Right lobe of liver (tissue), 4 donors: Measurements from ENCODE around the gene DDX54.

ENCODE experiments used
- POLR2A ChIP-seq: fragments of 450-650 bp; IDR thresholded peaks from one replicate; pipeline ENCODE4 v1.6.1; 2017; ENCODE audit warnings: antibody characterized with exemption, mild to moderate bottlenecking
- TF ChIP-seq, protein P1 (sequence below), 4 donors: fragments of 200-600 bp in 3 of 4; fragments of 450-650 bp in 1 of 4; IDR thresholded peaks; one replicate each; pipeline versions ENCODE4 v1.5.1 to v1.8.0; 2016 to 2022; ENCODE audit warnings: antibody characterized with exemption in 4 of 4, mild to moderate bottlenecking in 2 of 4
- donor health status: DM: no; HTN: no; CAD: no.
- donor health status: DM: no; HTN: no; CAD: no.
- donor health status: DM: no; HTN: yes; CAD: no.

DNA sequence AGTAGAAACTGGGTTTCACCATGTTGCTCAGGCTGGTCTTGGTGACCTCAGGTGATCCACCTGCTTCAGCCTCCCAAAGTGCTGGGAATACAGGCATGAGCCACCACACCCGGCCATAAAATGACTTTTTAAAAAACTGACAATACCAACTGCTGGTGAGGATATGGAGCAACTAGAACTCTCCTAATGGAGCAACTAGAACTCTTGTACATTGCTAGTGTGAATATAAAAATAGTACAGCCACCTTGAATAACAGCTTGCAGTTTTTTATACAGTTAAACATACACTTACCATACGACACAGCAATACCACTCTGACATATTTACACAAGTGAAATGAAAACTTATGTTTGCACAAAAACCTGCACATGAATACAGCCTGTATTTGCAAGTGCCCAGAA, 38.3 kb downstream of the DDX54 start:
- TF ChIP-seq POLR2A, result no peak
- TF ChIP-seq, protein P1, sequence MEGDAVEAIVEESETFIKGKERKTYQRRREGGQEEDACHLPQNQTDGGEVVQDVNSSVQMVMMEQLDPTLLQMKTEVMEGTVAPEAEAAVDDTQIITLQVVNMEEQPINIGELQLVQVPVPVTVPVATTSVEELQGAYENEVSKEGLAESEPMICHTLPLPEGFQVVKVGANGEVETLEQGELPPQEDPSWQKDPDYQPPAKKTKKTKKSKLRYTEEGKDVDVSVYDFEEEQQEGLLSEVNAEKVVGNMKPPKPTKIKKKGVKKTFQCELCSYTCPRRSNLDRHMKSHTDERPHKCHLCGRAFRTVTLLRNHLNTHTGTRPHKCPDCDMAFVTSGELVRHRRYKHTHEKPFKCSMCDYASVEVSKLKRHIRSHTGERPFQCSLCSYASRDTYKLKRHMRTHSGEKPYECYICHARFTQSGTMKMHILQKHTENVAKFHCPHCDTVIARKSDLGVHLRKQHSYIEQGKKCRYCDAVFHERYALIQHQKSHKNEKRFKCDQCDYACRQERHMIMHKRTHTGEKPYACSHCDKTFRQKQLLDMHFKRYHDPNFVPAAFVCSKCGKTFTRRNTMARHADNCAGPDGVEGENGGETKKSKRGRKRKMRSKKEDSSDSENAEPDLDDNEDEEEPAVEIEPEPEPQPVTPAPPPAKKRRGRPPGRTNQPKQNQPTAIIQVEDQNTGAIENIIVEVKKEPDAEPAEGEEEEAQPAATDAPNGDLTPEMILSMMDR (IDR thresholded peaks at IDR 0.05), result no peak
